Measurements from ENCODE around the gene TMEM51.

TMEM51 gene

DNA sequence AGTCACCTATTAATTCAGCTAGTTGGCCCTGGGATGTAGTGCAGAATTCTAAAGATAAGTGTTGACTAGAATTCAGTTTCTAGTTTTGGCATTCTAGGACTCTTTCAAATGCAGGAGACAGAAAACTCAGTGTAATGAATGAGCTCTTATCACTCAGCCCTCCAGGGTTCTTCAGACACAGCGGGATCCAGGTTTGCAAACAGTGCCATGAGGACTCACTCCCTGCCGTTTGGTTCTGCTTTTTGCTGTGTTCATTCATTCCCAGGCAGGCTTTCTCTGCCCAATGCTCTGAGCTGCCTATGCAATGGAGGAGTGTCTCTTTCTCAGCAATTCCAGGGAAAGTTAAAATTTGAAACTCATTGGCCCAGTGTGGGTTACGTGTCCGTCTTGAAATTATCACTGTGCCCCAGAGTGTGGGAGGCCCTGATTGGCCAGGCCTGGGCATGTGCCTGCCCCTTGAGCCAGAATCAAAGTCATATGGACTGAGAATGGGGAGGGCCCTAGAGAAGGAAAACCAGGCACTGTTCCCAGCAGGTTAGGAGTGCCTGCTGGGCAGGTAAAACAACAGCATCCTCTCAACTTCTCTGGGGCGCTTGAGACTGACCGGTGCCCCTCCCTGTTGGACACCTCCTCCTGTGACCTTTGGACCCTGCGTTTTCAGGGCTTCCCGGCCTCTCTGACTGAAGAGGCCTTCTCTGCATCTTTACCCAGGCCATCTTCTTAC lies 43.4 kb downstream of the TMEM51 start:
- no peak for DNase-seq (ENCODE audit: low spot score)

DNA sequence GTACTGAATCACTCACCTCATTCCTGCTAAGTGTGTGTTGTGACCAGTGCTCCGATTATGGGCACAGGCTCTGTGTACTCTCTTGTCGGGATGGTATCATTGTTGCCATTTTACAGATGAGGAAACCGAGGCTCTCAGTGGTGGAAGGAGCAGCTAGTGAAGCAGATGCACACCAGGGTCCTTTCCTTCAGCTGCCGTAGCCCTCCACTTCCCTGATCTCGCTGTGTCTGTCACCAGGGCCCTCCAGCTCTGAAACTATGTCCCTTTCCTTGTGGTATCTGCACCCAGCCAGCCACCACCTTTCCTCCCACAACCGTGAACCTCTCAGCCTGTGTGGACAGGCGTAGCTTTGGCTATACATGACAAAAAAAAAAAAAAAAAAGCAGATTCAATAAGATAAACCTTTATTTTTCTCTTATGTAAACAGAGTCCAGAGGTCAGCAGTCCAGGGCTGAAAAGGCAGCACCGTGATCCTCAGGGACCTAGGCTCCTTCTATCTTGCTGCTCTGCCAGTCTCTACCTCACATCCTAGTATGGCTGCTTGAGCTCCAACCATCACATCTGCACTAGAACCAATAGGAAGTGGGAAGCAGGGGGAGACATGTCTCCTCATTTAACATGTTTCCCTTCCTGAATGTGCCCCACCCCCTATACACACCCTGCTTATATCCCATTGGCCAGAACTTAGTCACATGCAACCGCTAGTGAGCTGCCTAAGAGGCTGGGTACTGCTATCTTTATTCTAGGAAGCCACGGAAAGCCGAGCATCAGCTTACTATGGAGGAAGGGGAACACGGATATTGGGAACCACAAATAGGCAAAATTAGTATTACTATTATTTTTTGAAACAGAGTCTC lies 44.3 kb downstream of the TMEM51 start:
- DNase-seq (ENCODE audit: low spot score): no peak

DNA sequence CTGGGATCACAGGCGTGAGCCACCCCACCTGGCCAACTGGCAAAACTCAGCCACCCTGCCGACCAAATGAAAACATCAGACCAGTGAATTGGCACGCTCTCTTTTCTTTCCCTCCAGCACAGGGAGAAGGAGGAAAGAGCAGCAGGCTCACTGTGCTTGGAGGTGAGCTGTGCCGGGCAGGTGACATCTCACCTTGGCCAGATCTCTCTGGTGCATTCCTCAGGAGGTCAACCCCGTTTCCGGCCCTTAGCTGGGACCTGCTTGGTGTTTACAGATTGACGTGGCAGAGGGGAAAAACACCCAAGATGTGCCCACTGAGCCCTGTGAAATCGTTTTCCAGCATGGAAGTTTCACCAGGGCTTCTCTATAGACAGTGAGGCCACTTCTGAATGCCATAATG lies 45.1 kb downstream of the TMEM51 start:
- no peak for DNase-seq (ENCODE audit: low spot score)

DNA sequence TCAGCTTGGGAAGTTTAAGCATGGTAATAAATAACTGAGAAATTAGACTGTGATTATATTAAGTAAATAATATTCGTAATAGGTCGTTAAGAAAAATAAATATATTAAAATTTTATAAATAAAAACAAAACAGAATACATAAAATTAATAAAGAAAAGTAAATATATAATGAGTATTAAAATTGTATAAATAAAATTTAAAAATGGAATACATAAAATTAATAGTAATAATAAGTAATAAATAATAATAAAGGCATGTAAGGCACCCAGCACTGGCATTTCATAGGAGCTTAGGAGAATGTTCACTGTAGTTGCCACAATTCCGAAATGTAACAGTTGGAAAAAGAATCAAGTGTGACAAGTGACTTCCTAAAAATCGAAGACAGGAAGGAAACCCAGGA lies 47.7 kb downstream of the TMEM51 start:
- no peak for DNase-seq (ENCODE audit: low spot score)

DNA sequence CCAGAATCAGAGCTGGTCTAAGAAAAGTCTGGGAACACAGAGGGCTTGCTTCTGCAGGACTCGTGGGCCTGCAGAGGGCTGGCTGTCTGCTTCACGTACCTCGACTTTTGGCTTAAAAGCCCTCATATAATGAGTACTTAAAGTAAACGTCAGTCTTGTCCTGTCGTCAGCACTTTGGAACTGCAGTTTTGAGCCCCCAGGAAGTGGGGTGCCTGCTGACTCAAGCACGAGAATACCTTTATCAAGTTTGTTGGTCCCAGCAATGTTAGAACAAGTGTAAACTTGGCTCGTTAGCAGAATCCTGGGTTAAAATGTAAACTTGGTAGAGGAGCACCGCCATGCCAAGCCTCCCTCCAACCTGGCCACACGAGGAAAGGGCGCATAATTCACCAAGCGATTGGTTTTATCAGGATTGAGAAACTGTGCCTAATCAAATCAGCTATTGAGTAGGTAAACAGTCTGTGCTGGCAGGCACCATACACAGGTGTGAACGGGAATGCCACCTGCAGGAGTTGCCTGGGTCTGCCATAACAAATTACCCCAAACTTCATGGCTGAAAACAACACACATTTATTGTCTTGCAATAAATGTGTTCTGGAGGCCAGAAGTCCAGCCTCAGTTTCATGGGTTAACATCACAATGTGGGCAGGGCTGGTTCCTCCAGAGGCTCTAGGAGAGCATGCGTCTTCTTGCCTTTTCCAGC lies 48.5 kb downstream of the TMEM51 start:
- no peak for DNase-seq (ENCODE audit: low spot score)

DNA sequence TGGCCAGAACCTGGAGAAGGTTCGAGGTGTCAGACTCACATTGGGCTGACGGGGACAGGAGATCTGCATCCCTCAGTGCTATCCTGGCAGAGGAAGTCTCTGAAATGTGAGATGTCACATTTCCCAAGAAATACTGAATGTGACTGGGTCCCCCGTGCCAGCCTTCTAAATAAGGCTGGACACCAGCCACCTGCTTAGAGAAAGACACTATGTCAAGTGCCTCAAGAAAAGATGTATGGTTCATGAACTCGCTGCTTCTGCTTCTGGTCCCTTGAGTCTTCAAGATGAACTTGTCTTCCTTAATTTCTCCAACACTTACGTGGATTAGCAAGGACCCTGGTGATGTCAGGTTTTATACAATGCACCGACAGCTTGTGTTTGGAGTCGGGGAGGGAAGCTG lies 51.4 kb downstream of the TMEM51 start:
- no peak for DNase-seq (ENCODE audit: low spot score)

DNA sequence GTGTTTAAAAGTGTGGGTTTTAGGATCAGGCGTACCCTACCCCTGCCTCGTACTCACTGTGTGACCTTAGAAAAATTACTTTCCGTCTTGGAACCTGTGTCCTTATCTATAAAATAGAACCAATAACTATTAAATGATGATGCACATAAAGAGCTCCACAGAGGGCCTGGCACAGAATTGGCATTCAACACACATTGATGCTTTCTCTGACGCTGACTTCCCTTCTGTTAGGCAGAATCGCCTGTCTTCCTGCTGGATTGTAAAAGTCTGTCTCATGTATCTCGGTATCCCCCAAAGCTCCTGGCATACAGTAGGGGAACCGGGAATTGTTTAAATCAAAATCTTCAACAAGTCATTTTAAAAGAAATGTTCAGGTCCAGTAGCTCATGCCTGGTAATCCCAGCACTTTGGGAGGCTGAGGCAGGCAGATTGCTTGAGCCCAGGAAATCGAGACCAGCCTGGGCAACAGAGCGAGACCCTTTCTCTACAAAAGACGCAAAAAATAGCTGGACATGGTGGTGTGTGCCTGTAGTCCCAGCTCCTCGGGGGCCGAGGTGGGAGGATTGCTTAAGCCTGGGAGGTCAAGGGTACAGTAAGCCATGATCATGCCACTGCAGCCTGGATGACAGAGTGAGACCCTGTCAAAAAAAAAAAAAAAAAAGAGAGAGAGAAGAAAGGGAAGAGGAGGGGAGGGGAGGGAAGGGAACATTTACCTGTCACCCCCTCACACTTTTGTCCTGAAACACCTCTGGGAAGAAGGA lies 52.2 kb downstream of the TMEM51 start:
- no peak for DNase-seq (ENCODE audit: low spot score)

DNA sequence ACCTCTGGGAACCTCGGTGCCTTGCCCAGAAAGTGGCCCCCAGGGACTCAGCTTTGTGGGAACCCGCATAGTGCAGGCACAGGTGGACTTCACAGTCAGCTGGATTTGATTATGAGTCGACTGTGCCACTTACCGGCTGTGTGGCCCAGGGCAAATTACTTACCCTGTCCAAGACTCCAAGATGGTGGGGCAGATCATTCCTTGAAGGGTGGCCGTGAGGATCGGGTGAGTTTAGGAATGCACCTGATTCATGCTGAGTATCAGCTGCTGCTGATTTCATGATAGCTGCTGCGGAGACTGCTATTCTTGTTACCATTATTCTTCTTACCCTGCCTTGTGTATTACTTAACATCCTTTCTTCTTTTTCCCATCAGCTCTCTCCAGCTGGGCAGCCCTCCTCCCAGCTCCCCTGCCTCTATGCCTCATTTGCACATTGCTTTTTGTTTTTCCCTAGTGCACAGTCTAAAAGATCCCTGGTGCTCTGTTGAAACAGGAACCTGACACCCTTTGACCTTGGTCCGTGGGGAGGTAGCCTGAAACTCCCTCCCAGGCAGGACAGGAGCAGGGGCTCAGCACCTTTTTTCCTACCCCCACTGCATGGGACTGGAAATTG lies 53.0 kb downstream of the TMEM51 start:
- no peak for DNase-seq (ENCODE audit: low spot score)

DNA sequence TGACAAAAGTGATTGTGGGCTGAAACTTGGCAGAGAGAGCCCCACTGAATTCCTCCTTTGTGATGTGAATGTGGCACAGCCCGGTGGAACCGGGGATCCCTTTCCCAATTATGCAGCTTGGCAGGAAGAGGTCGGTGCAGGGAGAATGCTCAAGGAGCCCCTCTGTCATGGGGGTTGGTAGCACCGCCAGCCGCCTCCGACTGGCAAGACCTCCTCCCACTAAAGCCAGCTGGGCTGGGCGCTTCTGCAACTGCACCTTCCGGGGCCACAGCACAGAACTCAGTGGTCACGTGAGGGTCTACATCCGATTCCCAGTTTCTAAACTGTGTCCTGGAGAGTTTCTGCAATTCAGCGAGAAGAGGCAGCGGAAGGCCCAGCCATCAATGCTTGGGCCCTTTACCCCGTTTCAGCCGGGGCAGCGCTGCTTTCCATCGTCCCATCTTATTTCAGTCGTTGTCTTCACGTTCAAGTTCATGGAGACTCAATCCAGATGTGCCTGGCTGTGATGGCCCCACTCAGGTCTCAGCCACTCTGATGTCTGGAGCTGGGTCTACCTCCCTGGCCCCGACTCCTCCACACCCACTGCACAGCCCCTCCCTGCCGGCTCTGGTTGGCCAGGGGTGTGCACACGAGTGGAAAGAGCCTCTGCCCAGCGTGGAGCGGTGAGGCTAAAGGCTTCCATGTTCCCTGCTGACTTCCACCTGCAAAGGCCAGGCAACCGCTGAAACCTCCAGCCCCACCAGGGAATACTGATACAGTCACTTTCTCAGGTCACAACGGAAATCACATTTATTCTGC lies 53.7 kb downstream of the TMEM51 start:
- DNase-seq (ENCODE audit: low spot score): no peak

DNA sequence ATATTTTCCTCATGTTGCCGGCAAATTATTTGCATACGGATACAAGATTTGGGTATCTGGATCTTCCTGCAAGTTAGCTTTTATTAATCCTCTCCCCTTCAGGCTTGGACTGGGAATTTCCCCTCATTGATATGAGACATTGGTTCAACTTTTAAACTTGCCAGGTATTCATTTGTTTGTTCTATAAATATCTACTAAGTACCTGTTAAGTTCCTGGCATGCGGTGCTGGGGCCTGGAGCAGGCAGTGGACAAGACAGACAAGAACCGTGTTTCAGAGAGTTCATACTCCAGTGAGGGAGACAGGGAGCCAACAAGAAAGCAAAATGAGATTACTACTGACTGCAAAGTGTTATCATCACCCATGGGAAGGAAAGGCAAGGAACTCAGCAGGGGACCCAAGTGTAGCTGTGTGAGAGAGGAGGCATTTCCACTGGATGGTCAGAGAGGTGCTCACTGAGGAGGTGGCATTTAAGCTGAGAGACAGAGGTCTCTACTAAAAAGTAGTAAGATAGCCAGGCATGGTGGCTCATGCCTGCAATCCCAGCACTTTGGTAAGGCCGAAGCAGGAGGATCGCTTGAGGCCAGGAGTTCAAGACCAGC lies 54.4 kb downstream of the TMEM51 start:
- DNase-seq (ENCODE audit: low spot score): no peak

DNA sequence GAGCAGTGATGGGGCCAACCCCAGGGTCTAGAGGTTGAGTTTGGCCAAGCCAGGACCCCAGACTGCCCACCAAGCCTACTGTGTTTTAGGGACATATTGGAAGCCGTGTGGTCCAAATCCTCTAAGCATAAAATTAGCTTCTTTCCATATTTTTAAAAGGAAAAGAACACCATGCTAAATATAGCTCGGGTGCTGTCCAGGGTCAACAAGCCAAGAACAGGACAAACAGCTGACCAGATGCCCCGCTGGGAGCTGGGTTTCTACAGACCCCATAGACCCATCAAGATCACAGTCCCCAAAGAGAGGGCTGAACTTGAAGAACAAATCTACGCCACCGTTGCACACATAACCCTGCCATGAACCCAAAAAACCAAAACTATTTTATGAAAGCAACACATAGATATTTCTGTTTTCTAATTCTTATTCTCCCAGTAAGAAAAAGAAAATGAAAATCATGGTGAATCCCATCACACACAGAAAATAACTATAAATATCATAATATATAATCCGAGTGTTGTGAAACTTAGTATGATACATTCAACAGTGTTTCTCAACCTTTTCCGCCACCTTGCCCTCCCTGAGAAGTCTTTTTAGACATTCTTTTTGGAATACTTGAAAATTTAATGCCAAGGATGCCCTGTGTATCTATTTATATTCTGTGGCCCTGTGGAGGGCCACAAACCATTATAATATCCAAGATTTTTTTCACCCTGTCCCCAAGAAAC lies 57.3 kb downstream of the TMEM51 start:
- DNase-seq (ENCODE audit: low spot score): no peak

DNA sequence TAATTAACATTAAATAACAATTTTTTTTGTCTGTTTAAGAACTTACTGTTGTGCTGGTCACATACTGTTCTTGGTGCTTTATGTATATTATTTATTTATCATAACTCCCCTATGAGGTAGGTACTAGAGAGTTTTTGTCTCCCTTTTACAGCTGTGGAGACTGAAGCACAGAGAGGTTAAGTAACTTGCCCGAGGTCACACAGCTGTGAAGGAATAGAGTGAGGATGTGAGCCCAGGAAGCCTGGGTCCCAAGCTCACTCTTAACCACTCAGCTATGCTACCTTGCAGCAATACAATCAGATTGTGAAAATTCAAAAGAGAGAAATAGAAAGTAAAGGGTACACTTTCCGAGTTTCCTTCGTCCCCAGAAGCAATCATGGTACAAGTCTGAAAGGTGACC lies 57.9 kb downstream of the TMEM51 start:
- no peak for DNase-seq (ENCODE audit: low spot score)

DNA sequence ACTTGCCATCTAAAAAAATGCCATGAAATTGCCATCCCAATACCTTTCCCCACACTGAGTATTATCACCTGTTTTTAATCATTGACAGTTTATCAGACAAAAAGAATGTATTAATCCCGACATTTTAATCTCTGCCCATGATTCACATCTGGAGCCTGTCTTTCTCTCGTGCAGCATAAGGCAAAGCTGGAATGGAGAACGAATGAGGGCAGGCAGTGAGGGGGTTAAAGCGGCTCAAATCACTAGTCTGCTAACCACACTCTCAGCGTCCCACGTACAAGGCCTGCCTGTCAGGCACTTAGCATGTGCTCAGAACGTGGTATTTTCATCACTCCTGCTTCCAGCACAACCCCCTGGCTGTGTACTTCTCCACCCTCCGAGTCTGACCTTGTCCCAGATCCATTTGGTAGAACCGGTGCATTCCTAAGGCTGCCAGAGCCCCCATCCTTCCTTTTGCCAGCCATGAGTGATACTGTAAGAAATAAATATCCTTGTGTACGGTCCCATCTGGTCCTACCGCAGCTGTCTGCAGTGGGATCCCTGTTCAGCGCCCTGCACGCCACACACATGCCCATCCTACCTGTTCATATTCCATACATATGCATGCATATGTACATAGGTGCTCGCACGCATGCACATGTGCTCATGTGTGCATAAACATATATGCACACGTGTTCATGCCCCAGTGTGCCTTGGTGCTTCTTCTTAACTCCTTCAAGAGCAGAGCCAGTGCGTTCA lies 58.8 kb downstream of the TMEM51 start:
- DNase-seq (ENCODE audit: low spot score): no peak

DNA sequence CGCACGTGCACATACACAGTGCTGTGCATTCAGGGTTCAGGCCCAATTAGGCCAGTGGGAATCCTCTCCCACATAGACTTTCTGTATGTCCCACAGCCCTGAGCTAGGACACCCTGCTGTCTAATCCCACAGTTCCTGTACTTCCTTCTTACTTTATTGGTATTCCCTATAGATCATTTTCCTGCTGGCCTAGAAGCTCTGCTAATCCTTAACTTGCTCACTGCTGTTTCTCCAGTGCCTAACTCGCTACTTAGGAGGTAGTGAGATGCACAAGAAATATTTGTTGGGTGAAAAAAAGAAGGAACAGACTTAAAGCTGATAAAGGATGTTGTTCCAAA lies 59.4 kb downstream of the TMEM51 start:
- no peak for DNase-seq (ENCODE audit: low spot score)

DNA sequence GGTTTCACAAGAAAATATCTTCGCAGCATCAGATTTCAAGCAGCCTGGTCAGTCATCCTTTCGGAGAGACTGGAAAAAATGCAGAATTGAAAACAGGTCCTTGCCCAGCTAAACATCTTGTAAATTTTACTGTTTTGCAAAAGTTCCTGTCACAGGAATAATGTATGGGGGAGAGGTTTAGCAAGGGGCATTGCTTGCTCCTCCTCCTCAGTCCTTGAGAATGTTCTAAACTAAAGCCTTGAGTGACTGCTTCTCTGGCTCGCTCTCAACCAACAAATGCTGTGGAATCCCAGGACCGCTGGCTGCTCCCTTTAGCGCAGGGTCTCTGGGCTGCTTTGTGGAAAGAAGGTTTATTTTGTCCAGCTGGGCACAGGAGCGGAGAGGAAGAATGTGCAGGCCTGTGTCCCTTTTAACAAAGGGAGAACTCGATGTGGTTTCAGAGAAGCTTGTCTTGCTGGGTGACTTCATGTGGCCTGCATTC lies 59.8 kb downstream of the TMEM51 start:
- DNase-seq (ENCODE audit: low spot score): no peak

DNA sequence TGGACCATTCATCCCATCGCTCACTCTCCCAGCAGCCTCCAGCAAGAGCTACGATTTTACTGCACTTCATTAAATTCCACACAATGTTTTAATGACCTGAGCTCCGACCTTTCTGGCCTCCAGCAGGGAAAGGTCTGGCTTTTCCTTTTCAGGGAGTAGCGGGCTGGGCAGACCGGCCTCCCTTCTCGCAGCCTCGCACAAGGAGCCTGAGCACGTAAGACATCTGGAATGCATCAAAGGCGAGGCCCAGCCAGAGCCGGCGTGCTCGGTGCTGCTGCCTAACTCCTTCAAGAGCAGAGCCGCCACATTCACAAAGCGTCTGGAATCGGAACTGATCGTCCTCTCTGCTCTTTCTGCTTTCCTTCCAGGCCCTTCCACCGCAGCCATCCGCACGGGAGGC lies 61.0 kb downstream of the TMEM51 start:
- DNase-seq (ENCODE audit: low spot score): no peak

DNA sequence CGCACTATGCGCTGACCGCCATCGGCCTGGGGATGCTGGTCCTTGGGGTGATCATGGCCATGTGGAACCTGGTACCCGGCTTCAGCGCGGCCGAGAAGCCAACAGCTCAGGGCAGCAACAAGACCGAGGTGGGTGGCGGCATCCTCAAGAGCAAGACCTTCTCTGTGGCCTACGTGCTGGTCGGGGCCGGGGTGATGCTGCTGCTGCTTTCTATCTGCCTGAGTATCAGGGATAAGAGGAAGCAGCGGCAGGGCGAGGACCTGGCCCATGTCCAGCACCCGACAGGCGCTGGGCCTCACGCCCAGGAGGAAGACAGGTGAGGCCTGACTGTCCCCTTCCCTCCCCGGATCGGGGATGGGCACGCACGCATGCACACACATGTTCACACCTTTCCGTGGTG lies 61.6 kb downstream of the TMEM51 start:
- no peak for DNase-seq (ENCODE audit: low spot score)

DNA sequence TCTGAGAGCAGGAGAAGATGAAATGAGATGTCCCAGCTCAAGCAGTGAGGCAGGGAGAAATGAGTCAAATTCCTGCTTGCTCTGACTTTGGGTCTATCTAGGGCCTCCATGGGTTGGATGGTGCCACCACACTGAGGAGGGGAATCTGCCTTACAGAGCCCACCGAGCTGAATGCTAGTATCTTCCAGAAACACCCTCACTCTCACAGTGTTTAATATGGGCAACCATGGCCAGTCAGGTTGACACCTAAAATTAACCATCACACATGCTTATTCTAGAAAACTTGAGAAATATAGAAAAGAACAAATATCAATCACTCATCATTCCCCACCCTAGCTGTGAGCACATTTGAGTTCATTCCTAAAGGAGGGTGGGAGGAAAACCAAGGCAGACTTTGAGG lies 64.1 kb downstream of the TMEM51 start:
- DNase-seq (ENCODE audit: low spot score): no peak

All from CD4-positive, alpha-beta T cell treated with Interleukin-2 at 100 ng/mL for 4 hours (primary cell).